ENCODE measurements around the gene ZNF582. TPM values are rescaled to one million over a fixed set of nuclear protein-coding genes. Genes with fewer than 3 reads are reported as not detected.
"Not testable (repeated sequence)": the region's sequence is repeated elsewhere in the genome, so short reads cannot be mapped to it uniquely, and the experiment has no call there.

ZNF582 gene
- total RNA-seq, 3 donors from 2014 or later (not counting 1 experiment from before 2014, with no cell fraction given) = 1.3 to 3.3 (median 2.8) TPM

GRCh38 chr19:56341948-56342347, 51.4 kb downstream of the ZNF582 start:
- DNase-seq = no peak
- no peaks in the 10 kb centered on the region for H3K36me3 ChIP-seq (ENCODE audit: control insufficient read depth, insufficient read depth, low read length)
- Mint-ChIP-seq H3K4me1 (no peaks in the 10 kb centered on the region), H3K27me3 (ENCODE audit: low read depth in 2 of 2) (peaks cover 9 to 11% of the 10 kb centered on the region in 2 donors), H3K4me3 (no peak overlapping the region), H3K27ac (no peak overlapping the region), H3K9me3 (no peaks in the 10 kb centered on the region), H3K36me3 (no peaks in the 10 kb centered on the region)
- no peak overlapping the region for H3K4me3 ChIP-seq (ENCODE audit: low read length)
- H3K27ac ChIP-seq (ENCODE audit: low read length) = no peak overlapping the region
- ATAC-seq = no peak
- H3K9me3 ChIP-seq (ENCODE audit: control insufficient read depth, insufficient read depth, low read length) = no peaks in the 10 kb centered on the region
- H3K27me3 ChIP-seq (ENCODE audit: control insufficient read depth, insufficient read depth, low read length) = no peaks in the 10 kb centered on the region
- no peaks in the 10 kb centered on the region for H3K4me1 ChIP-seq (ENCODE audit: control insufficient read depth, insufficient read depth, low read length)
- intact Hi-C loops (cut with micrococcal nuclease) = no loop called here
- TF ChIP-seq CTCF (IDR thresholded peaks at IDR 0.05) = no peak

GRCh38 chr19:56339031-56339430, 54.3 kb downstream of the ZNF582 start:
- H3K4me3 Mint-ChIP-seq; H3K4me3 ChIP-seq (ENCODE audit: low read length); ATAC-seq; H3K36me3 Mint-ChIP-seq; H3K27ac Mint-ChIP-seq; H3K9me3 ChIP-seq (ENCODE audit: control insufficient read depth, insufficient read depth, low read length); DNase-seq; H3K27me3 ChIP-seq (ENCODE audit: control insufficient read depth, insufficient read depth, low read length); H3K36me3 ChIP-seq (ENCODE audit: control insufficient read depth, insufficient read depth, low read length); H3K9me3 Mint-ChIP-seq; H3K27ac ChIP-seq (ENCODE audit: low read length); intact Hi-C loops (cut with micrococcal nuclease); H3K4me1 ChIP-seq (ENCODE audit: control insufficient read depth, insufficient read depth, low read length); H3K4me1 Mint-ChIP-seq: not testable (repeated sequence)
- peaks cover 9 to 11% of the 10 kb centered on the region in 2 donors for H3K27me3 Mint-ChIP-seq (ENCODE audit: low read depth in 2 of 2)
- WGBS (ENCODE audit: insufficient coverage) = 90% methylated on average over 3 of the region's 10 CpGs

GRCh38 chr19:56337077-56337476, 56.3 kb downstream of the ZNF582 start:
- ATAC-seq; H3K36me3 ChIP-seq (ENCODE audit: control insufficient read depth, insufficient read depth, low read length); H3K9me3 Mint-ChIP-seq; H3K4me3 ChIP-seq (ENCODE audit: low read length); DNase-seq; H3K4me3 Mint-ChIP-seq; intact Hi-C loops (cut with micrococcal nuclease); H3K9me3 ChIP-seq (ENCODE audit: control insufficient read depth, insufficient read depth, low read length); H3K27me3 Mint-ChIP-seq (ENCODE audit: low read depth in 2 of 2); H3K4me1 ChIP-seq (ENCODE audit: control insufficient read depth, insufficient read depth, low read length); H3K4me1 Mint-ChIP-seq; H3K27ac ChIP-seq (ENCODE audit: low read length); H3K27me3 ChIP-seq (ENCODE audit: control insufficient read depth, insufficient read depth, low read length); H3K36me3 Mint-ChIP-seq; H3K27ac Mint-ChIP-seq: not testable (repeated sequence)
- 84% methylated on average over 7 of the region's 8 CpGs for WGBS (ENCODE audit: insufficient coverage)

DNA sequence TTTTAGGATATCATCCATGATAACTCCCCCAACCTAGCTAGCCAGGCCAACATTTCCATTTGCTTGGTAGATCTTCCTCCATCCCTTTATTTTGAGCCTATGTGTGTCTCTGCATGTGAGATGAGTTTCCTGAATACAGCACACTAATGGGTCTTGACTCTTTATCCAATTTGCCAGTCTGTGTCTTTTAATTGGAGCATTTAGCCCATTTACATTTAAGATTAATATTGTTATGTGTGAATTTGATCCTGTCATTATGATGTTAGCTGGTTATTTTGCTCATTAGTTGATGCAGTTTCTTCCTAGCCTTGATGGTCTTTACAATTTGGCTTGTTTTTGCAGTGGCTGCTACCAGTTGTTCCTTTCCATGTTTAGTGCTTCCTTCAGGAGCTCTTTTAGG, 58.0 kb downstream of the ZNF582 start:
- intact Hi-C loops (cut with micrococcal nuclease) = not testable (repeated sequence)

DNA sequence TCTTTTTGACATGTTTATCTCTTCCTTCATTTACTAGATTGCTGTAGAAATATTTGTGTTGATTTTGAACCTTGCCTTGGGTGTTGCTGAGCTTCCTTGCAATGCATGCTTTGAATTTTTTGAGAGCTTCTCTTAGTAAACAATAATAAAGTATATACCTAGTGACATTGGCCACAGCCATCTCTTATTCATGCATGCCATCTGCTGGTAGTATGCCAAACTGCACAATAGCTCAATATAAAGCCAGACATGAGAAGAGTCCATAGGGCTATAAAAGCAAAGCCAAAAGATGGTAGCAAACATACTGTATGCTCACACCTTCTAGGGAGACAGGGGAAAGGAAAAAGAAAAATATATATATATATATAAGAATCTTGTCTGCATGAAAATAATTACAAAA, 59.8 kb downstream of the ZNF582 start:
- peak; percentile 75 to 87 (median 85) for ATAC-seq
- peak; percentile 90 for TF ChIP-seq CTCF (IDR thresholded peaks at IDR 0.05)
- intact Hi-C loops (cut with micrococcal nuclease) = loop anchor here (1.0 kb wide), 2 partner anchors 80 to 267 kb away; no protein-coding TSS in a partner anchor
- DNase-seq = peak in 1 of 2 donors; percentile 73
- H3K4me1 ChIP-seq (ENCODE audit: control insufficient read depth, insufficient read depth, low read length) = no peaks in the 10 kb centered on the region
- Mint-ChIP-seq H3K36me3 (no peaks in the 10 kb centered on the region), H3K27ac (no peak overlapping the region), H3K4me3 (no peak overlapping the region), H3K27me3 (ENCODE audit: low read depth in 2 of 2) (no peaks in the 10 kb centered on the region), H3K4me1 (no peaks in the 10 kb centered on the region), H3K9me3 (no peaks in the 10 kb centered on the region)
- no peak overlapping the region for H3K4me3 ChIP-seq (ENCODE audit: low read length)
- no peaks in the 10 kb centered on the region for H3K36me3 ChIP-seq (ENCODE audit: control insufficient read depth, insufficient read depth, low read length)
- H3K27me3 ChIP-seq (ENCODE audit: control insufficient read depth, insufficient read depth, low read length) = no peaks in the 10 kb centered on the region
- no peaks in the 10 kb centered on the region for H3K9me3 ChIP-seq (ENCODE audit: control insufficient read depth, insufficient read depth, low read length)
- H3K27ac ChIP-seq (ENCODE audit: low read length) = no peak overlapping the region

More for the DNA sequence above, 58.0 kb downstream of the ZNF582 start:
- not testable (repeated sequence) for H3K9me3 ChIP-seq (ENCODE audit: control insufficient read depth, insufficient read depth, low read length); H3K27me3 ChIP-seq (ENCODE audit: control insufficient read depth, insufficient read depth, low read length); H3K4me1 ChIP-seq (ENCODE audit: control insufficient read depth, insufficient read depth, low read length); H3K27ac Mint-ChIP-seq; H3K9me3 Mint-ChIP-seq; DNase-seq; H3K4me1 Mint-ChIP-seq; ATAC-seq; H3K4me3 ChIP-seq (ENCODE audit: low read length); H3K27me3 Mint-ChIP-seq (ENCODE audit: low read depth in 2 of 2); H3K36me3 ChIP-seq (ENCODE audit: control insufficient read depth, insufficient read depth, low read length); H3K27ac ChIP-seq (ENCODE audit: low read length); H3K4me3 Mint-ChIP-seq; H3K36me3 Mint-ChIP-seq

Other genes starting within 250 kb of the ZNF582 start
- gene GALP, start 217.5 kb downstream of the ZNF582 start, total RNA-seq = not detected
- gene ZSCAN5B, start 195.8 kb downstream of the ZNF582 start, total RNA-seq = not detected
- gene ZSCAN5C, start 191.3 kb downstream of the ZNF582 start, total RNA-seq = not detected
- gene EDDM13, start 120.8 kb downstream of the ZNF582 start, total RNA-seq = 1 to 10 TPM; 1.5 to 3.1 (median 2.6) TPM
- 10 to 100 TPM in 1 of 3 donors, 1 to 10 TPM in 2; 6.7 to 10.2 (median 7.9) TPM for gene ZSCAN5A, start 78.7 kb downstream of the ZNF582 start, total RNA-seq
- 1 to 10 TPM; 2.7 to 5.1 (median 3.3) TPM for gene ZNF583, start 10.8 kb upstream of the ZNF582 start, total RNA-seq
- gene ZNF667, start 83.8 kb upstream of the ZNF582 start, total RNA-seq = 1 to 10 TPM in 1 of 3 donors, under 1 TPM in 2; 0.41 to 1.6 (median 0.63) TPM
- gene ZNF471, start 114.3 kb upstream of the ZNF582 start, total RNA-seq = 1 to 10 TPM in 1 of 3 donors, under 1 TPM in 2; 0.33 to 1.0 (median 0.48) TPM
- gene ZFP28, start 145.4 kb upstream of the ZNF582 start, total RNA-seq = 1 to 10 TPM; 2.5 to 5.0 (median 4.2) TPM
- 1 to 10 TPM; 2.0 to 2.3 (median 2.1) TPM for gene ZNF470, start 173.9 kb upstream of the ZNF582 start, total RNA-seq
- gene ZNF71, start 201.8 kb upstream of the ZNF582 start, total RNA-seq = 1 to 10 TPM; 5.0 to 7.4 (median 7.2) TPM
- under 1 TPM in 1 of 3 donors, not detected in 2; 0.24 TPM for gene SMIM17, start 249.6 kb upstream of the ZNF582 start, total RNA-seq

All from natural killer cell (primary cell).